ENCODE measurements around the gene CYGB. TPM values are rescaled to one million over a fixed set of nuclear protein-coding genes. Genes with fewer than 3 reads are reported as not detected.

Gene CYGB
- total RNA-seq, 2 experiments from 2014 or later, result not detected

- H3K27ac Mint-ChIP-seq, result no peak overlapping the region
- no peaks in the 10 kb centered on the region for H3K27me3 Mint-ChIP-seq
- no peaks in the 10 kb centered on the region for H3K36me3 Mint-ChIP-seq (ENCODE audit: low read depth)
- ATAC-seq (no peak), DNase-seq (no peak)
- no peak overlapping the region for H3K4me3 Mint-ChIP-seq
- intact Hi-C loops (cut with DNase I, micrococcal nuclease), result no loop called here
- CTCF ChIA-PET, result interaction anchor here (0.6 to 1.1 kb wide), 4 partner anchors 11 to 205 kb away, joined by 3 to 4 read pairs (median 3); partner anchors contain the start of gene PRCD
- POLR2A ChIA-PET, result no interaction called here
- H3K4me1 Mint-ChIP-seq, result peaks cover 6% of the 10 kb centered on the region
- no peaks in the 10 kb centered on the region for H3K9me3 Mint-ChIP-seq (ENCODE audit: low read depth)
Measured at GRCh38 chr17:76550712-76551615, 13.5 kb upstream of the CYGB start.

- no peak for DNase-seq
- Mint-ChIP-seq H3K36me3 (ENCODE audit: low read depth) (no peaks in the 10 kb centered on the region), H3K27me3 (no peaks in the 10 kb centered on the region), H3K27ac (no peak overlapping the region), H3K4me1 (peaks cover 4% of the 10 kb centered on the region), H3K9me3 (ENCODE audit: low read depth) (no peaks in the 10 kb centered on the region), H3K4me3 (no peak overlapping the region)
- no peak for ATAC-seq
- POLR2A ChIA-PET, result interaction anchor here (0.6 kb wide), 1 partner anchor 115 kb away, joined by 3 read pairs; no protein-coding TSS in a partner anchor
- intact Hi-C loops (cut with DNase I, micrococcal nuclease), result no loop called here
- CTCF ChIA-PET, result interaction anchor here (0.8 to 1.8 kb wide), 3 partner anchors 8 to 21 kb away, joined by 3 to 7 read pairs (median 3); no protein-coding TSS in a partner anchor
Measured at GRCh38 chr17:76549539-76549938, 12.0 kb upstream of the CYGB start.

DNA sequence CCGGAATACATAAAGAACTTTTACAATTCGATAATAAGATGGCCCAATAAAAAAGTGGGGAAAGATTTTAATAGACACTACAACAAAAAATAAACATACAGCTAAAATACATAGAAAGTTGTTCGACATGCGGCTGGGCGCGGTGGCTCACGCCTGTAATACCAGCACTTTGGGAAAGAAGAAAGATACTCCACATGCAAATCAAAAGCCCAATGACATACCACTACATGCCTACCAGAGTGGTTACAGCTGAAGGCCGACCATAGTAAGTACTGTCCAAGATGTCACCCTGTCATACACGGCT is 11.7 kb upstream of the CYGB start:
- DNase-seq, result no peak
- Mint-ChIP-seq H3K4me1 (peaks cover 4% of the 10 kb centered on the region), H3K27me3 (no peaks in the 10 kb centered on the region), H3K27ac (no peak overlapping the region), H3K9me3 (ENCODE audit: low read depth) (no peaks in the 10 kb centered on the region), H3K4me3 (no peak overlapping the region), H3K36me3 (ENCODE audit: low read depth) (no peaks in the 10 kb centered on the region)
- ChIA-PET CTCF (interaction anchor here (0.8 to 1.8 kb wide), 3 partner anchors 8 to 21 kb away, joined by 3 to 7 read pairs (median 3); no protein-coding TSS in a partner anchor), POLR2A (interaction anchor here (0.6 kb wide), 1 partner anchor 115 kb away, joined by 3 read pairs; no protein-coding TSS in a partner anchor)
- intact Hi-C loops (cut with DNase I, micrococcal nuclease), result no loop called here
- ATAC-seq, result no peak

DNA sequence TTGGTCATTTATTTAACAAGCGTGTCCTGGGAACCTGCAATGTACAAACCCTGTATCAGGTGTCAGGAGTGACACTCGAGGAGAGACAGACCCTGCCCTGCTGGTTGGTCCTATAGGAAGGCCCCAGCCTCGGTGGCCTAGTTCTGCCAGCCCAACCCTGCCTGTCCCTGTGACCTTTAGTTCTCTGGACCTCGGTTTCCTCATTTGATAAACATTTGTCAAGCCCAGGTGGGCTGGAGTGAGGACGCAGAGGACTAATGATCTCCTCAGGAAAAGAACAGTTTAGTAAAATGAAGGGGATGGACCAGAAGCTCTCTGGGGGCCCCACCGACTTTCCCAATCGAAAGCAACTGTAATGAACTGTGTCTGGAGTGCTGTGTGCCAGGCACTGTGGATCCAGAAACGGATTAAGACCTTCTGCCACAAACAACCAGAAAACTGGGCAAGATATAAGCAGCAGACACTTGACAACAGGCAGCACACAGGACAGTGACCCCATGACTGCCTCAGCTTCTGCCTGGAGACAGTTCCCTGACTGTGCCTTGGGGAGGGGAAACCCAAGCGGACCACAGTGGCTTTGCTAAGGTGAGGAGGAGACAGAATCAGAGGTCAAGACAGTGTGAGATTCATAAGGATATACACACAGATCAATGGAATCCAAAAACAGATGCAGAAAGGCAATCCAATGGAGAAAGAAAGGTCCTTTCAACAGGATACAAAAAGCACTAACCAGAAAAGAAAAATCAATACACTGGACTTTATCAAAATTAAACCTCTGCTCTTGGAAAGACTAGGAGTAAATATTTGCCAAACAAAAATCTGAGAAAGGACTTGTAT is 11.1 kb upstream of the CYGB start:
- H3K27ac Mint-ChIP-seq, result no peak overlapping the region
- intact Hi-C loops (cut with DNase I, micrococcal nuclease), result no loop called here
- ATAC-seq, result no peak
- no peaks in the 10 kb centered on the region for H3K36me3 Mint-ChIP-seq (ENCODE audit: low read depth)
- H3K9me3 Mint-ChIP-seq (ENCODE audit: low read depth), result no peaks in the 10 kb centered on the region
- H3K4me1 Mint-ChIP-seq, result peaks cover 4% of the 10 kb centered on the region
- CTCF ChIA-PET, result interaction anchor here (0.6 to 1.8 kb wide), 5 partner anchors 9 to 45 kb away, joined by 3 to 7 read pairs (median 3); partner anchors contain the start of gene ST6GALNAC2
- POLR2A ChIA-PET, result no interaction called here
- no peak overlapping the region for H3K4me3 Mint-ChIP-seq
- H3K27me3 Mint-ChIP-seq, result peaks cover 6% of the 10 kb centered on the region
- DNase-seq, result no peak

DNA sequence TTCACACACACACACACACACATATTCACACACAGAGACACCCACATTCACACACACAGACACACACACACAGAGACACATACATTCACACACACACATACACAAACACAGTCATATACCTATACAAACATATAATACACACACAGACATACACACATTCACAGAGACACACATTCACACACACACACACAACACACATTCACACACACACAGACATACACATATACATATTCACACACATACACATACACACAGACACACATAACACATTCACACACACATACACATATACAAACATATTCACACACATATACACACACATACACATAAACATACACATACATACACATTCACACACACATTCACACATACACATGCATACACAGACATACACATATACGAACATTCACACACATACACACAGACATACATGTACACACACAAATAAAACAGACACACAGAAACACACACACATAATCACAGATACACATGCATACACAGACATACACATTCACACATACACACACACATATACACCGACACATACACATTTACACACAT is 10.2 kb upstream of the CYGB start:
- Mint-ChIP-seq H3K36me3 (ENCODE audit: low read depth) (no peaks in the 10 kb centered on the region), H3K27ac (no peak overlapping the region), H3K27me3 (peaks cover 7% of the 10 kb centered on the region), H3K4me3 (no peak overlapping the region), H3K9me3 (ENCODE audit: low read depth) (no peaks in the 10 kb centered on the region), H3K4me1 (peaks cover 4% of the 10 kb centered on the region)
- POLR2A ChIA-PET, result no interaction called here
- CTCF ChIA-PET, result interaction anchor here (1.8 to 3.0 kb wide), 3 partner anchors 9 to 24 kb away, joined by 7 to 16 read pairs (median 11); no protein-coding TSS in a partner anchor
- intact Hi-C loops (cut with DNase I, micrococcal nuclease), result loop anchor here (1.0 kb wide), 1 partner anchor 24 kb away; no protein-coding TSS in a partner anchor
- ATAC-seq (no peak), DNase-seq (no peak)

DNA sequence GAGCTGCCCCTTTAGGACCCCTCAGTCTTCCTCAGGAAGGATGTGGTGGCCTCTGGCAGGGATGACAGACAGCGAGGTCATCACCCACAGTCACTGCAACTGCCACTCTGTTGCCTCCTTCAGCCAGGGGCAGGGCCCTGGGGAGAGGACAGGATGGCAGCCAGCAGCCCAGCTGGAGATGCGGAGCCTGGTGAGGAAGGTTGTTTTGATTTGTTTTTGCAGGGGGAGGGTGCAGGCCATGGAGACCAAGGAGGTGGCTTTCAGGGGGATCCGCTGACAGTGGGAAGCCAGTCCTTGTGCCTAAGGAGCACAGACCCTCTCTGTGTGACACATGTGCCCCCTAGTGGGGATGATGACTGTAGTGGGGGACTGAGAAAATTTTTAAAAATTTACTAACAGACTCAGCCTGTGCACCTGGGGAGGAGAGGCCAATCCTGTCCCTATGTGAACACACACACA is 9.7 kb upstream of the CYGB start:
- peak; percentile 70 for DNase-seq
- Mint-ChIP-seq H3K36me3 (ENCODE audit: low read depth) (no peaks in the 10 kb centered on the region), H3K9me3 (ENCODE audit: low read depth) (no peaks in the 10 kb centered on the region), H3K27ac (no peak overlapping the region), H3K27me3 (peaks cover 10% of the 10 kb centered on the region), H3K4me3 (no peak overlapping the region), H3K4me1 (peaks cover 4% of the 10 kb centered on the region)
- ChIA-PET CTCF (interaction anchor here (0.9 to 3.0 kb wide), 7 partner anchors 10 to 166 kb away, joined by 3 to 16 read pairs (median 3); no protein-coding TSS in a partner anchor), POLR2A (interaction anchor here (0.8 kb wide), 1 partner anchor 20 kb away, joined by 3 read pairs; no protein-coding TSS in a partner anchor)
- intact Hi-C loops (cut with DNase I, micrococcal nuclease), result loop anchor here (1.0 kb wide), 1 partner anchor 24 kb away; no protein-coding TSS in a partner anchor
- ATAC-seq, result peak; percentile 81

- intact Hi-C loops (cut with DNase I, micrococcal nuclease), result loop anchor here (1.0 kb wide), 1 partner anchor 23 kb away; no protein-coding TSS in a partner anchor
Measured at GRCh38 chr17:76546556-76547182, 9.2 kb upstream of the CYGB start.

DNA sequence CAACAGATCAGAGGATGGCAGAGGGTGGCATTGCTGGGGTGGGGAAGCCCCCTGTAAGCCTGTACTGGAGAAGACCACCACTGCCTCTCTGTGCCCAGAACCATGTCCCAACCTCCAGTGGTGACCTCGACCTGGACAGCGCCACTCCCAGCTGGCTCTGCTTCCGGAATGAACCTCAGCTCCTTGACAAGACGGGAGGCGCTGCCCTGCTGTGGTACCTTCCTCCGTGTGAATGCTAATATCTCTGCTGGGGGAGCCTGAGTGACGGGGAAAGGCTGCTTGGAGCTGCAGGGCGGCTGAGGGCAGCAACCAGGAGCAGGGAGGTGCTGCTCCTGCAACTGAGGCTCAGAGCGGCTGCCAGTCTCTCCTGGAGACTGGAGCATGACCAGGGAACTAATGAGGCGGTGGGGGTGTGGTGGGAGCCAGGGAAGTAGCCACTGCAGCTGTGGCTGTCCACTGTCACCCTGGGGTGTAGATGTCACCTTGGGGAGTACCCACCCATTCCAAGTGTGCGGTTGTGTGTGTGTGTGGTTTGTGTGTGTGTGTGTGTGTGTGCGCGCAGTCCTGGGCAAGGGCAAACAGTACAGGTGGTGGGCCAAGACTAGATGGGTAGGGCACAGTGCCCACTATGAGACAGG is 8.5 kb upstream of the CYGB start:
- ATAC-seq, result no peak
- ChIA-PET POLR2A (interaction anchor here (1.0 kb wide), 1 partner anchor 21 kb away, joined by 5 read pairs; no protein-coding TSS in a partner anchor), CTCF (interaction anchor here (0.6 to 3.0 kb wide), 9 partner anchors 11 to 183 kb away, joined by 3 to 16 read pairs (median 3); no protein-coding TSS in a partner anchor)
- Mint-ChIP-seq H3K36me3 (ENCODE audit: low read depth) (no peaks in the 10 kb centered on the region), H3K9me3 (ENCODE audit: low read depth) (no peaks in the 10 kb centered on the region), H3K27me3 (peaks cover 16% of the 10 kb centered on the region), H3K4me3 (no peak overlapping the region), H3K4me1 (peaks cover 3% of the 10 kb centered on the region), H3K27ac (no peak overlapping the region)
- no peak for DNase-seq
- intact Hi-C loops (cut with DNase I, micrococcal nuclease), result no loop called here

More at GRCh38 chr17:76546556-76547182, 9.2 kb upstream of the CYGB start:
- H3K9me3 Mint-ChIP-seq (ENCODE audit: low read depth), result no peaks in the 10 kb centered on the region
- peaks cover 13% of the 10 kb centered on the region for H3K27me3 Mint-ChIP-seq
- ChIA-PET POLR2A (interaction anchor here (0.8 kb wide), 1 partner anchor 19 kb away, joined by 3 read pairs; no protein-coding TSS in a partner anchor), CTCF (interaction anchor here (0.6 to 3.0 kb wide), 8 partner anchors 10 to 183 kb away, joined by 3 to 16 read pairs (median 3); no protein-coding TSS in a partner anchor)
- H3K27ac Mint-ChIP-seq, result no peak overlapping the region
- H3K4me3 Mint-ChIP-seq, result no peak overlapping the region
- H3K4me1 Mint-ChIP-seq, result peaks cover 4% of the 10 kb centered on the region
- DNase-seq (no peak), ATAC-seq (no peak)
- no peaks in the 10 kb centered on the region for H3K36me3 Mint-ChIP-seq (ENCODE audit: low read depth)

GRCh38 chr17:76544546-76545365 is 7.2 kb upstream of the CYGB start:
- DNase-seq, result no peak
- POLR2A ChIA-PET, result interaction anchor here (1.0 kb wide), 1 partner anchor 22 kb away, joined by 5 read pairs; no protein-coding TSS in a partner anchor
- intact Hi-C loops (cut with DNase I, micrococcal nuclease), result no loop called here
- ATAC-seq, result no peak
- Mint-ChIP-seq H3K9me3 (ENCODE audit: low read depth) (no peaks in the 10 kb centered on the region), H3K36me3 (ENCODE audit: low read depth) (no peaks in the 10 kb centered on the region), H3K27ac (no peak overlapping the region), H3K4me1 (no peaks in the 10 kb centered on the region), H3K27me3 (peaks cover 20% of the 10 kb centered on the region), H3K4me3 (no peak overlapping the region)
- CTCF ChIA-PET, result interaction anchor here (0.6 to 3.0 kb wide), 7 partner anchors 8 to 164 kb away, joined by 3 to 16 read pairs (median 4); no protein-coding TSS in a partner anchor
